H1 (cell line): Measurements from ENCODE around the gene GGT6. TPM values are rescaled to one million over a fixed set of nuclear protein-coding genes. Genes with fewer than 3 reads are reported as not detected.

ENCODE experiments used
- polyA plus RNA-seq, 7 experiments: library from polyadenylated mRNA; depleted of rRNA in 3 of 7; stranded (reverse) in 5 of 7; unstranded in 2 of 7; fragments of >200 nt in 5 of 7; fragments of 200-250 nt in 2 of 7; gene quantifications; 1 replicate in 5 of 7; 2 replicates in 1 of 7; 4 replicates in 1 of 7; pipeline versions ENCODE4 v1.2.1 to v1.2.3, GENCODE V29; 2011 to 2013; ENCODE audit warnings: missing spikeins in 2 of 7, mixed read lengths in 2 of 7
- total RNA-seq: library from RNA; stranded (reverse); fragmentation: NEBNext Ultra II Directional; extraction: Animal tissue kit (Norgen Biotek cat#: 25700); gene quantifications from 2 replicates; pipeline ENCODE4 v1.2.1, GENCODE V29; 2021
- TF ChIP-seq, protein P1 (sequence below): IDR thresholded peaks from 2 replicates; pipeline ENCODE4 v1.6.1; 2012; ENCODE audit warnings: inconsistent platforms

Gene GGT6
- total and polyA plus RNA-seq, 2 of the 8 experiments (the other 6 are each of a cell fraction or from before 2014, with no cell fraction given), result 0.18 TPM; not detected in 1

- TF ChIP-seq, protein P1, sequence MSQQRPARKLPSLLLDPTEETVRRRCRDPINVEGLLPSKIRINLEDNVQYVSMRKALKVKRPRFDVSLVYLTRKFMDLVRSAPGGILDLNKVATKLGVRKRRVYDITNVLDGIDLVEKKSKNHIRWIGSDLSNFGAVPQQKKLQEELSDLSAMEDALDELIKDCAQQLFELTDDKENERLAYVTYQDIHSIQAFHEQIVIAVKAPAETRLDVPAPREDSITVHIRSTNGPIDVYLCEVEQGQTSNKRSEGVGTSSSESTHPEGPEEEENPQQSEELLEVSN, result no peak
- TF ChIP-seq, all 59 proteins: peak for 0
Observed at GRCh38 chr17:4511199-4511932, 49.0 kb downstream of the GGT6 start (continued).
